Central memory CD8-positive, alpha-beta T cell (primary cell): Measurements from ENCODE around the gene TCF21.

ENCODE experiments used
- ATAC-seq: fragments of 150-1000 bp; cut with Tn5 transposase; replicated peaks from 2 replicates; pipeline ENCODE4 v1.10.0; 2022; ENCODE audit warnings: mild to moderate bottlenecking, moderate FRiP score, moderate number of reproducible peaks; ENCODE audit not compliant: poor library complexity, severe bottlenecking; ENCODE audit errors: extremely low read depth
- DNase-seq, 2 donors: peaks; one replicate each; pipeline ENCODE4 v3.0.0; 2021; ENCODE audit warnings: low spot score in 2 of 2
- H3K27ac Mint-ChIP-seq: one replicate; pipeline ENCODE4 v1.8.0; 2022; ENCODE audit warnings: low read depth, mild to moderate bottlenecking, moderate library complexity, mixed read lengths
- H3K27me3 Mint-ChIP-seq: one replicate; pipeline ENCODE4 v1.8.0; 2022; ENCODE audit warnings: mixed read lengths
- H3K36me3 Mint-ChIP-seq: one replicate; pipeline ENCODE4 v1.8.0; 2022; ENCODE audit warnings: mild to moderate bottlenecking, moderate library complexity, mixed read lengths; ENCODE audit not compliant: insufficient read depth
- H3K4me1 Mint-ChIP-seq: one replicate; pipeline ENCODE4 v1.8.0; 2022; ENCODE audit warnings: mixed read lengths
- H3K4me3 Mint-ChIP-seq: one replicate; pipeline ENCODE4 v1.8.0; 2022; ENCODE audit warnings: mild to moderate bottlenecking, moderate library complexity, mixed read lengths
- H3K9me3 Mint-ChIP-seq: one replicate; pipeline ENCODE4 v1.8.0; 2022; ENCODE audit warnings: mixed read lengths

TCF21 gene

DNA sequence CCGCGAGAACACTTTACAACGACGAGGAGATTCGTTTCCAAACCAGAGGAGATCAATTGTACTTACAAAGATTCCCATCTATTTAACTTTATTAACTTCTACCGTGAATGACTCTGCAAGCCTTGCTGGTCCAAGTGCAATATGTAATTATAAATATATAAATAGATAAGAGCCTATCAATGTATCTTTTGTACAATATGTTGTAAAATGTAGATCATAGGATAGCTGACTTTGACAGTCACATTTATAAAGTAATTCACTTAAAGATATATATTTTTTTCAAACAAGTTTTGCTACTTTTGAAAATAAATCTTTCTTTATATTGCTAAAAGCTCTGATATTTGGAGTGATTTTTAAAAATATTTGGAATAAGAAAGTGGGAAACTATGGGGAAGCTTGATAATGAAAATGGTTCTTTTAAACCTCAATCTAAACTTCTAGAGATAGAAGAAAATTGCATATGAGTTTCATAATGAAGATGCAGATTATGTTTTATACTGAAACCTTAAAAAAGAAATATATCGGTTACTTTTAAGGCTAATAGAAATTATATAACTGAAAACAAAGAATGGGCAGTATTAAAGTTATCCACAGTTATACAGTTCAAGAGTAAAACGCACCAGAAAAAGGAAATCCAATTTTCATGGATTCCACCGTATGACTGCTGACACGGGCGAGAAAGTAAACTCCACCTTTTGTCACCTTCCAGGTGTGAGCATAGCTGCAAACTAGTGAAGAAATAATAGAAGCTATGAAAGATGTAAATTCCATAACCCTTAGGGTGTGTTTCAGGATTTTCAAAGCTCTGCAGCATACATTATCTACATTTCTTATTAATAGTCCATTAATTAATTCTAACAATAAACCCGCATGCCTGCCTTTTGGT is 3.3 kb downstream of the TCF21 start:
- no peak for DNase-seq
- Mint-ChIP-seq H3K4me3 (peak overlapping the region; percentile 66), H3K4me1 (peaks cover 38% of the 10 kb centered on the region), H3K27me3 (peaks cover 100% of the 10 kb centered on the region), H3K27ac (no peak overlapping the region), H3K36me3 (peaks cover 4% of the 10 kb centered on the region), H3K9me3 (no peaks in the 10 kb centered on the region)
- no peak for ATAC-seq

GRCh38 chr6:133892813-133893691 is 4.1 kb downstream of the TCF21 start:
- Mint-ChIP-seq H3K36me3 (peaks cover 4% of the 10 kb centered on the region), H3K9me3 (no peaks in the 10 kb centered on the region), H3K27me3 (peaks cover 100% of the 10 kb centered on the region), H3K4me3 (no peak overlapping the region), H3K27ac (no peak overlapping the region), H3K4me1 (peaks cover 38% of the 10 kb centered on the region)
- ATAC-seq, result no peak
- no peak for DNase-seq

- Mint-ChIP-seq H3K27ac (no peak overlapping the region), H3K36me3 (peaks cover 4% of the 10 kb centered on the region), H3K9me3 (no peaks in the 10 kb centered on the region), H3K27me3 (peaks cover 100% of the 10 kb centered on the region), H3K4me3 (no peak overlapping the region), H3K4me1 (peaks cover 38% of the 10 kb centered on the region)
- no peak for ATAC-seq
- DNase-seq, result no peak
Observed at GRCh38 chr6:133893946-133894345, 5.0 kb downstream of the TCF21 start.

- Mint-ChIP-seq H3K36me3 (peaks cover 4% of the 10 kb centered on the region), H3K9me3 (no peaks in the 10 kb centered on the region), H3K27me3 (peaks cover 97% of the 10 kb centered on the region), H3K4me3 (no peak overlapping the region), H3K27ac (no peak overlapping the region), H3K4me1 (peaks cover 34% of the 10 kb centered on the region)
- ATAC-seq, result no peak
- DNase-seq, result no peak
Observed at GRCh38 chr6:133894369-133894768, 5.5 kb downstream of the TCF21 start.

DNA sequence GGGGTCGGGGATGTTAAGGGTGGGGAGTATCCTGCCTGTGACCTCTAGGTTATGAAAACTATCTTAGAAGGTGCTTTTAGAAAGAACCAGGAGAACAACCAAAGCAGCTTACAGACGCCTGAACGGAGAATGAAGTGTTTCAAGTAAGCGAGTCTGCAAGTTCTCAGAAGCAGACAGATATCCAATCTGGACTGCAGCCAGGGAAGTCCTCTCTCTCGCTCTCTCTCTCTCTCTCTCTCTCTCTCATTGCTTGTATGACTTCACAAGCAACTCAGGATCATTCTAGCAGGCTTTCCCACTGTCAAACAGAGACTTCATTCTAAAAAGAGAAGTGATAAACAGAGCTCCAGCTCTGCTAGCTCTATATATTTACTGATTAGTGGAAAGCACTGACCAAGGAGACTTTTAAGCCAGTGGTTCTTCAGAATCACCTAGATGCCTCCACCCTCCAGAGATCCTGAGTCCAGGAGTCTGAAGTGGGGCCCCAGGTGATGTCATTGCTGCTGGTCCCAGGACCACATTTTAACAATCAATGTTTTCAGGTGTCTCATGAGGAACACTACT is 6.0 kb downstream of the TCF21 start:
- no peak for DNase-seq
- no peak for ATAC-seq
- Mint-ChIP-seq H3K9me3 (no peaks in the 10 kb centered on the region), H3K4me3 (no peak overlapping the region), H3K36me3 (peaks cover 4% of the 10 kb centered on the region), H3K27ac (no peak overlapping the region), H3K4me1 (peaks cover 33% of the 10 kb centered on the region), H3K27me3 (peaks cover 92% of the 10 kb centered on the region)

GRCh38 chr6:133895573-133896343 is 6.8 kb downstream of the TCF21 start:
- H3K27me3 Mint-ChIP-seq, result peaks cover 91% of the 10 kb centered on the region
- no peak overlapping the region for H3K27ac Mint-ChIP-seq
- H3K4me3 Mint-ChIP-seq, result no peak overlapping the region
- ATAC-seq (no peak), DNase-seq (no peak)
- peaks cover 4% of the 10 kb centered on the region for H3K36me3 Mint-ChIP-seq
- no peaks in the 10 kb centered on the region for H3K9me3 Mint-ChIP-seq
- H3K4me1 Mint-ChIP-seq, result peaks cover 30% of the 10 kb centered on the region

DNA sequence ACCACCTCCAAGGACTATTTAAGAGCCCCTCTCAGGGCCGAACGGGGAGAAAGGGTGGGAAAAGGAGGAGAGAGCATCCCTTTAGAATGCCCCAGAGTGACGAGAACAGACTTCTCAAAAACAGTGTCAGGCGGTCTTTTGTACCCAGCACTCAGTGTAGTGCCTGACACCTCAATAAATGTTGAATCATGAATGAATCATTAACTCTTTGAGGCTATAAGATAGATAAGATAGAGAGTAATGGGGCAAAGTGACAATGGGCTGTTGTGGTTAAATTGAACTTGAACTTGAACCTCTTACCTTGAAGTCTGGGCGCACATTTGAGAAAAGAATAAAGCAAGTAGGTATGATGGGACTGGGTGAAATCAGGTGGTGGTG is 7.4 kb downstream of the TCF21 start:
- Mint-ChIP-seq H3K4me1 (peaks cover 25% of the 10 kb centered on the region), H3K36me3 (peaks cover 4% of the 10 kb centered on the region), H3K27me3 (peaks cover 91% of the 10 kb centered on the region), H3K4me3 (no peak overlapping the region), H3K27ac (no peak overlapping the region), H3K9me3 (no peaks in the 10 kb centered on the region)
- no peak for ATAC-seq
- no peak for DNase-seq

DNA sequence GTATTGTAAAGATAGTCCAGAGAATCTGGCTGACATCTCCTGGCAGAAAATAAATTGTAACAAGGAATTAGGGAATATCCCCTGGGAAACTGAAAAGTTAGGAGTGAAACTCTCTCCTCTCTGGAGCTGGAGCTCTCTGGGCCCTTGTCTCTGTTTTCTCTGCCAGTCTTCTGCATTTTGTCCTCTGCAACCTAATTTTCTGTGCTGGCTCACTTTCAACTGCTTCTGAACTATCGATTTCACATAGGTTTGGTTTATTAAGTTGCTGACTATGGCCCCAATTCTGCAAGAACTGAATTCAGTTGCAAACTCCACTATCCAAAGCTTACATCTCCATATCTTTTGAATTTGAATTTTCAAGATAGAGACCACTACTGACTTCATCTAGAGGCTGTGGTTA is 9.3 kb downstream of the TCF21 start:
- Mint-ChIP-seq H3K4me1 (peaks cover 12% of the 10 kb centered on the region), H3K27ac (no peak overlapping the region), H3K36me3 (no peaks in the 10 kb centered on the region), H3K27me3 (peaks cover 89% of the 10 kb centered on the region), H3K9me3 (no peaks in the 10 kb centered on the region), H3K4me3 (no peak overlapping the region)
- DNase-seq, result no peak
- ATAC-seq, result no peak

DNA sequence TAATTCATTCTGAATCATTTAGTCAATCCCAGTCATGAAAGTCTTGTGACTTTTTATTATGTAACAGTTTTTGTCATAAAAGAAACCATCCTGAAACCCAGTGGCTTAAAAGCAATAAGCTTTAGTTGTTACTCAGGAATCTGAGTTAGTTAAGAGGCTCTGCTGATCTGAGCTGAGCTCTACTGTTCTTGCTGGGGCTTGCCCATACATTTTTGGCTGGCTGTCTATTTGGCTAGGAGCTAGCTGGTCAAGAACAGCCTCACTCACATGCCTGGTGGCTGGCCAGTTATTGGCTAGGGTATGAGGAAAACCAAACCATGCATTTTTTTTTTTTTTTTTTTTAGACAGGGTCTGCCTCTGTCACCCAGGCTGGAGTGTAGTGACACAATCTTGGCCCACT is 10.6 kb downstream of the TCF21 start:
- Mint-ChIP-seq H3K4me3 (no peak overlapping the region), H3K9me3 (no peaks in the 10 kb centered on the region), H3K4me1 (peaks cover 2% of the 10 kb centered on the region), H3K27me3 (peaks cover 89% of the 10 kb centered on the region), H3K27ac (no peak overlapping the region), H3K36me3 (no peaks in the 10 kb centered on the region)
- no peak for ATAC-seq
- DNase-seq, result no peak

GRCh38 chr6:133903855-133904254 is 14.9 kb downstream of the TCF21 start:
- ATAC-seq (no peak), DNase-seq (no peak)
- H3K36me3 Mint-ChIP-seq, result no peaks in the 10 kb centered on the region
- no peaks in the 10 kb centered on the region for H3K9me3 Mint-ChIP-seq
- H3K4me1 Mint-ChIP-seq, result no peaks in the 10 kb centered on the region
- no peak overlapping the region for H3K4me3 Mint-ChIP-seq
- H3K27me3 Mint-ChIP-seq, result peaks cover 83% of the 10 kb centered on the region
- no peak overlapping the region for H3K27ac Mint-ChIP-seq

DNA sequence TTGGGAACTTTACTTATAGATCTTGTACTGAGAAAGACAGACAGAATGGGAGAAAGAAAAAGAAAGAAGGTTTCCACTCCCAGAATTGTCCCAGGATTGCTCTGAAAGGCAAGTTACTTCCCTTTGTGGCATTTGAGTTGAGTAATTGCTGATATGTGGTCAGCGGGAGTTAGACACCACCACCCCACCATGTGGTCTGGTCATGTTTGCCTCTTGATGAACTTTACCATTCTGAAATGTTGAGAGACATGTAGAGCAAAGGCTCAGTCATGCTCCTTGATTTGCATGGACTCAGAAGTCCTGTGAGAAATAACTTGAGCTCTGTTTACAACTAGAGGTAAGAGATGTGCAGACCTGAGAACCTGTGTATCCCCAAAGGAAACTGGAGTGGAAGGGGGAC is 17.1 kb downstream of the TCF21 start:
- DNase-seq, result no peak
- Mint-ChIP-seq H3K4me3 (no peak overlapping the region), H3K4me1 (no peaks in the 10 kb centered on the region), H3K27ac (no peak overlapping the region), H3K27me3 (peaks cover 92% of the 10 kb centered on the region), H3K9me3 (no peaks in the 10 kb centered on the region), H3K36me3 (no peaks in the 10 kb centered on the region)
- ATAC-seq, result no peak

GRCh38 chr6:133916650-133917151 is 27.8 kb downstream of the TCF21 start:
- no peaks in the 10 kb centered on the region for H3K4me1 Mint-ChIP-seq
- H3K27ac Mint-ChIP-seq, result no peak overlapping the region
- H3K36me3 Mint-ChIP-seq, result no peaks in the 10 kb centered on the region
- H3K9me3 Mint-ChIP-seq, result no peaks in the 10 kb centered on the region
- ATAC-seq (peak; percentile 48), DNase-seq (peak; percentile 44 to 59)
- no peak overlapping the region for H3K4me3 Mint-ChIP-seq
- H3K27me3 Mint-ChIP-seq, result peaks cover 60% of the 10 kb centered on the region
